GM12878 (cell line): Measurements from ENCODE around the gene MAD1L1. TPM values are rescaled to one million over a fixed set of nuclear protein-coding genes. Genes with fewer than 3 reads are reported as not detected.

Experiments used
- ATAC-seq: fragments of 200-7000 bp; cut with Tn5 transposase; 3 replicates; pipeline ENCODE4 v1.9.1; 2020; ENCODE audit warnings: mild to moderate bottlenecking, moderate library complexity
- BruUV-seq: library from RNA; stranded (reverse); fragments of 400-500 nt; replicated peaks from 2 replicates; lab custom pipeline; 2021; lab: Mats Ljungman, UMichigan
- CTCF ChIA-PET: fragments of 300-600 bp; sonication (Branson Sonifier 250); formaldehyde crosslinking; extraction: SDS; loops from one replicate; lab custom pipeline; 2021; ENCODE audit warnings: inconsistent platforms; lab: Yijun Ruan, JAX
- POLR2A ChIA-PET: fragments of 350-600 bp; formaldehyde crosslinking; extraction: SDS; loops from one replicate; lab custom pipeline; 2021; ENCODE audit warnings: inconsistent platforms; lab: Charles Lee
- RAD21 ChIA-PET: fragments of 300-600 bp; sonication (Branson Sonifier 250); formaldehyde crosslinking; loops from one replicate; lab custom pipeline; 2023; ENCODE audit warnings: antibody characterized with exemption; ENCODE audit not compliant: unreplicated experiment; lab: Charles Lee
- SMC1A ChIA-PET: fragments of 300-600 bp; sonication (Branson Sonifier 250); formaldehyde crosslinking; loops from one replicate; lab custom pipeline; 2023; ENCODE audit not compliant: unreplicated experiment, uncharacterized antibody; lab: Charles Lee
- DNase-seq: peaks from one replicate; pipeline ENCODE4 v3.0.0-alpha.2; 2011; ENCODE audit warnings: low read depth, low spot score
- FAIRE-seq: peaks from 3 replicates; lab custom pipeline; 2011; peaks lifted over from hg19 to GRCh38; lab: Jason Lieb, UNC
- H2AFZ ChIP-seq: 2 replicates; pipeline ENCODE4 v1.6.0; 2011; ENCODE audit warnings: low read depth, low read length, control low read depth; ENCODE audit not compliant: control insufficient read depth
- H3K27ac ChIP-seq: 2 replicates; pipeline ENCODE4 v1.5.1; 2011; ENCODE audit warnings: control low read depth; ENCODE audit not compliant: control insufficient read depth, insufficient read depth
- H3K27me3 ChIP-seq, 2 experiments: replicated peaks in 1 of 2; 2 replicates each; pipeline versions ENCODE4 v1.6.0 to v1.6.1; 2011; ENCODE audit warnings: low read length in 1 of 2; ENCODE audit not compliant: control insufficient read depth in 2 of 2, insufficient read depth in 2 of 2
- H3K36me3 ChIP-seq, 2 experiments: 2 replicates each; pipeline ENCODE4 v1.5.1; 2011; ENCODE audit warnings: low read length in 1 of 2; ENCODE audit not compliant: control insufficient read depth in 2 of 2, insufficient read depth in 2 of 2
- H3K4me1 ChIP-seq: 2 replicates; pipeline ENCODE4 v1.6.1; 2011; ENCODE audit warnings: mild to moderate bottlenecking, low read length, moderate library complexity, mixed read lengths; ENCODE audit not compliant: control insufficient read depth, insufficient read depth
- H3K4me2 ChIP-seq: 2 replicates; pipeline ENCODE4 v1.6.0; 2011; ENCODE audit warnings: control low read depth; ENCODE audit not compliant: control insufficient read depth, insufficient read depth
- H3K4me3 ChIP-seq: fragments of 200-600 bp; sonication (generic); 2 replicates; pipeline ENCODE4 v1.5.1; 2016
- H3K79me2 ChIP-seq: 2 replicates; pipeline ENCODE4 v1.6.0; 2011; ENCODE audit warnings: low read length; ENCODE audit not compliant: control insufficient read depth, insufficient read depth
- H3K9ac ChIP-seq: 2 replicates; pipeline ENCODE4 v1.8.0; 2011; ENCODE audit warnings: low read length, control low read depth, mixed read lengths; ENCODE audit not compliant: control insufficient read depth, insufficient read depth
- H3K9me3 ChIP-seq: replicated peaks from 3 replicates; pipeline ENCODE4 v1.5.1; 2011; ENCODE audit warnings: mild to moderate bottlenecking, low read length; ENCODE audit not compliant: control insufficient read depth, insufficient read depth
- H4K20me1 ChIP-seq: 2 replicates; pipeline ENCODE4 v1.6.0; 2011; ENCODE audit not compliant: control insufficient read depth, insufficient read depth
- ASH2L ChIP-seq: fragments of 300-600, 200-600 bp; sonication (generic); IDR thresholded peaks from 2 replicates; pipeline ENCODE4 v1.6.1; 2017; ENCODE audit warnings: low read depth, mild to moderate bottlenecking, borderline replicate concordance
- BCL3 ChIP-seq: IDR thresholded peaks from 2 replicates; pipeline ENCODE4 v1.6.1; 2011; ENCODE audit warnings: borderline replicate concordance, low read depth, mild to moderate bottlenecking, moderate library complexity, low read length; ENCODE audit not compliant: insufficient read depth, poor library complexity, severe bottlenecking
- CBX5 ChIP-seq: sonication (generic); IDR thresholded peaks from 2 replicates; pipeline ENCODE4 v1.6.1; 2016; ENCODE audit warnings: low read depth, moderate library complexity, mild to moderate bottlenecking, inconsistent platforms
- DPF2 ChIP-seq: fragments of 450-650 bp; IDR thresholded peaks from 2 replicates; pipeline ENCODE4 v1.6.1; 2017; ENCODE audit warnings: mild to moderate bottlenecking
- EGR1 ChIP-seq, 2 experiments: IDR thresholded peaks; 1 replicate in 1 of 2; 2 replicates in 1 of 2; pipeline ENCODE4 v1.6.1; 2011 to 2012; ENCODE audit warnings: low read depth in 2 of 2, low read length in 2 of 2, borderline replicate concordance in 1 of 2, mild to moderate bottlenecking in 1 of 2, moderate library complexity in 1 of 2
- EP300 ChIP-seq, 2 experiments: fragments of 150-350 bp in 1 of 2; IDR thresholded peaks; 2 replicates each; pipeline ENCODE4 v1.6.1; 2011 to 2012; ENCODE audit warnings: low read depth in 2 of 2, low read length in 2 of 2, borderline replicate concordance in 1 of 2, improper control_type of control experiment in 1 of 2, inconsistent platforms in 1 of 2; ENCODE audit not compliant: control insufficient read depth in 1 of 2
- ESRRA ChIP-seq: IDR thresholded peaks from 2 replicates; pipeline ENCODE4 v1.6.1; 2012; ENCODE audit warnings: mild to moderate bottlenecking, low read length, improper control_type of control experiment
- MAX ChIP-seq: IDR thresholded peaks from 2 replicates; pipeline ENCODE4 v1.6.1; 2012; ENCODE audit warnings: low read depth, low read length, improper control_type of control experiment
- MXI1 ChIP-seq: fragments of 150-350 bp; IDR thresholded peaks from 2 replicates; pipeline ENCODE4 v1.6.1; 2011; ENCODE audit warnings: low read depth, mild to moderate bottlenecking, inconsistent platforms, low read length, improper control_type of control experiment
- POLR2AphosphoS5 ChIP-seq: IDR thresholded peaks from 2 replicates; pipeline ENCODE4 v1.6.1; 2011; ENCODE audit warnings: mild to moderate bottlenecking, low read length, inconsistent platforms
- RCOR1 ChIP-seq: conservative IDR thresholded peaks from 2 replicates; pipeline ENCODE4 v1.6.1; 2012; ENCODE audit warnings: low read depth, low read length, improper control_type of control experiment
- RUNX3 ChIP-seq: IDR thresholded peaks from 2 replicates; pipeline ENCODE4 v1.6.1; 2012; ENCODE audit warnings: low read length, inconsistent platforms
- SIX5 ChIP-seq: IDR thresholded peaks from 2 replicates; pipeline ENCODE4 v1.6.1; 2011; ENCODE audit warnings: mild to moderate bottlenecking, low read depth, low read length, moderate library complexity; ENCODE audit not compliant: severe bottlenecking
- SP1 ChIP-seq: IDR thresholded peaks from one replicate; pipeline ENCODE4 v1.6.1; 2011; ENCODE audit warnings: low read depth, low read length
- SRF ChIP-seq, 2 experiments: IDR thresholded peaks; 2 replicates each; pipeline ENCODE4 v1.6.1; 2011; ENCODE audit warnings: low read depth in 2 of 2, low read length in 2 of 2, mild to moderate bottlenecking in 1 of 2, moderate library complexity in 1 of 2
- SUZ12 ChIP-seq: fragments of 200-600 bp; sonication (generic); IDR thresholded peaks from one replicate; pipeline ENCODE4 v1.6.1; 2018; ENCODE audit warnings: antibody characterized with exemption, mild to moderate bottlenecking; ENCODE audit not compliant: unreplicated experiment
- WRNIP1 ChIP-seq: IDR thresholded peaks from 2 replicates; pipeline ENCODE4 v1.6.1; 2011; ENCODE audit warnings: low read depth, low read length, improper control_type of control experiment, borderline replicate concordance
- ZNF207 ChIP-seq: fragments of 450-650 bp; IDR thresholded peaks from 2 replicates; pipeline ENCODE4 v1.6.1; 2014; ENCODE audit warnings: antibody characterized with exemption, mild to moderate bottlenecking, borderline replicate concordance
- ZNF217 ChIP-seq: fragments of 450-650 bp; IDR thresholded peaks from 2 replicates; pipeline ENCODE4 v1.6.1; 2017; ENCODE audit warnings: antibody characterized with exemption, mild to moderate bottlenecking
- WGBS: methylation state at CpG from one replicate; pipeline ENCODE4 v1.1.6; 2016; ENCODE audit warnings: low lambda C conversion rate; ENCODE audit not compliant: insufficient replicate concordance, insufficient coverage; ENCODE audit errors: missing lambda C conversion rate; 5-methylcytosine and 5-hydroxymethylcytosine counted together
- in situ Hi-C: fragments of 300-500 bp; cut with MboI; formaldehyde crosslinking; loops from 9 replicates; pipeline ENCODE4 v1.14.3; 2018; ENCODE audit warnings: mixed read lengths
- intact Hi-C: fragments of 100-400 bp; cut with micrococcal nuclease; formaldehyde crosslinking; loops from one replicate; pipeline ENCODE4 v1.14.2; 2022; ENCODE audit not compliant: unreplicated experiment
- polyA plus RNA-seq, 11 experiments: library from polyadenylated mRNA; depleted of rRNA in 4 of 11; unstranded in 6 of 11; stranded (reverse) in 5 of 11; fragments of >200 nt; fragmentation: Nextera tagmentation in 4 of 11; fragmentation: Illumina TruSeq in 1 of 11; extraction: Ambion mirVana in 4 of 11; extraction: Trizol in 1 of 11; gene quantifications; 1 replicate in 1 of 11; 2 replicates in 10 of 11; pipeline versions ENCODE4 v1.2.1 to v1.2.3, GENCODE V29; 2011 to 2016; ENCODE audit warnings: inconsistent platforms in 2 of 11, missing spikeins in 2 of 11, low read depth in 1 of 11
- total RNA-seq, 4 experiments: library from RNA; depleted of rRNA in 3 of 4; stranded (reverse); fragments of >200 nt in 3 of 4; fragmentation: Illumina TruSeq in 1 of 4; extraction: Trizol in 1 of 4; gene quantifications; 2 replicates each; pipeline versions ENCODE4 v1.2.1 to v1.2.3, GENCODE V29; 2013 to 2021

The MAD1L1 gene
- total and polyA plus RNA-seq, 10 of the 15 experiments (the other 5 are each of a cell fraction or from before 2014, with no cell fraction given): 2.2 to 76.8 (median 38.3) TPM

DNA sequence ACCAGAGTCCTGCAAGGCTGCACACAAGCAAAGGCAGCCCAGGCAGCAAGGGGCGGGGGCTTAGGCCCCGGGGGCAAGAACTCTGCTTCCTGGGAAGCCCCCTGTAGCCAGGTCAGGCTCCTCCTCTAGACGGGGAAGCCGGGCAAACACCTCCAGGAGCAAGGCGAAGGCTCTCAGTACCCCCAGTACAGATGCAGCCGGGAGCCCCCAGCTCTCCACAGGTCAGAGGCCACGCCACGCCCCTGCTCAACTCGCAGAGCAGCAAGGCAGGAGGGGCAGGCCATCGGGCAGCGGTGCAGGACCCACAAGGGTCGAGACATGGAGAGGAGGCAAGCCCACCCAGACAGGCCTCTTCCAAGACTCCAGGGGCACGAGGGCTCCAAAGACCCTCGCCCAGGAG lies 108.8 kb downstream of the MAD1L1 start:
- 94% methylated on average over 14 of the region's 14 CpGs for WGBS
- SMC1A ChIA-PET: no interaction called here

More for the DNA sequence above, 108.8 kb downstream of the MAD1L1 start:
- Histone ChIP-seq H4K20me1 (no peaks in the 10 kb centered on the region), H2AFZ (no peak overlapping the region), H3K4me3 (no peak overlapping the region), H3K9ac (no peak overlapping the region), H3K36me3 (peaks cover 5 to 14% of the 10 kb centered on the region in 2 experiments; a peak in 3 of 4 replicates), H3K4me2 (no peak overlapping the region), H3K4me1 (no peaks in the 10 kb centered on the region), H3K27ac (no peak overlapping the region), H3K27me3 (no peaks in the 10 kb centered on the region), H3K79me2 (no peaks in the 10 kb centered on the region), H3K9me3 (no peaks in the 10 kb centered on the region)
- RAD21 ChIA-PET: no interaction called here
- in situ Hi-C loops: no loop called here
- no TSS peak for BruUV-seq
- FAIRE-seq: no peak
- TF ChIP-seq DPF2: no peak
- TF ChIP-seq MXI1: no peak
- no peak for TF ChIP-seq POLR2AphosphoS5
- TF ChIP-seq EGR1 (IDR thresholded peaks at IDR 0.05; ENCODE audit: borderline replicate concordance in 1 of 2, low read depth in 2 of 2, low read length in 2 of 2): no peak
- no peak for TF ChIP-seq BCL3
- no peak for TF ChIP-seq SIX5
- TF ChIP-seq SRF (IDR thresholded peaks at IDR 0.05; ENCODE audit: low read depth in 2 of 2, low read length in 2 of 2): no peak
- no peak for TF ChIP-seq CBX5
- TF ChIP-seq ESRRA: no peak
- no peak for TF ChIP-seq EP300 (IDR thresholded peaks at IDR 0.05; ENCODE audit: borderline replicate concordance in 1 of 2, control insufficient read depth in 1 of 2, low read depth in 2 of 2, low read length in 2 of 2)
- no peak for TF ChIP-seq RCOR1
- TF ChIP-seq SP1: no peak
- TF ChIP-seq ZNF217: no peak
- no peak for TF ChIP-seq ZNF207
- TF ChIP-seq ASH2L: no peak
- TF ChIP-seq WRNIP1: no peak
- TF ChIP-seq SUZ12: no peak
- TF ChIP-seq MAX: no peak
- TF ChIP-seq RUNX3: no peak
- intact Hi-C loops: no loop called here
- POLR2A ChIA-PET: no interaction called here
- no peak for DNase-seq
- CTCF ChIA-PET: interaction anchor here (0.8 kb wide), 1 partner anchor 24 kb away, joined by 3 read pairs; no protein-coding TSS in a partner anchor
- ATAC-seq: no peak
